Left lung (tissue), 10 donors: ENCODE measurements around the gene GPX4. TPM values are rescaled to one million over a fixed set of nuclear protein-coding genes. Genes with fewer than 3 reads are reported as not detected.
A peak's percentile ranks its signal among the peaks of the same experiment; 100 is the strongest.

ENCODE experiments used
- ATAC-seq: fragments of 200-7000 bp; cut with Tn5 transposase; one replicate; pipeline ENCODE4 v1.9.1; 2020; ENCODE audit warnings: moderate library complexity
- DNase-seq, 4 donors: peaks; one replicate each; pipeline ENCODE4 v3.0.0-alpha.2; 2013 to 2020
- H3K27ac ChIP-seq, 2 donors: fragments of 200-600 bp; sonication (generic) in 1 of 2; one replicate each; pipeline versions ENCODE4 v1.5.0 to v1.8.0; 2020 to 2021
- H3K27me3 ChIP-seq, 2 donors: fragments of 200-600 bp; sonication (generic) in 1 of 2; one replicate each; pipeline versions ENCODE4 v1.5.0 to v1.8.0; 2020 to 2021
- H3K36me3 ChIP-seq, 2 donors: fragments of 200-600 bp; sonication (generic) in 1 of 2; one replicate each; pipeline versions ENCODE4 v1.5.0 to v1.8.0; 2020 to 2021
- H3K4me1 ChIP-seq, 2 donors: fragments of 200-600 bp; one replicate each; pipeline ENCODE4 v1.8.0; 2021
- H3K4me3 ChIP-seq, 2 donors: fragments of 200-600 bp; sonication (generic) in 1 of 2; one replicate each; pipeline versions ENCODE4 v1.5.0 to v1.8.0; 2020 to 2021; ENCODE audit warnings: mild to moderate bottlenecking in 1 of 2
- H3K9me3 ChIP-seq, 2 donors: fragments of 200-600 bp; sonication (generic) in 1 of 2; one replicate each; pipeline versions ENCODE4 v1.5.0 to v1.8.0; 2020 to 2021
- CTCF ChIP-seq, 2 donors: fragments of 200-600 bp; sonication (generic) in 1 of 2; IDR thresholded peaks; one replicate each; pipeline versions ENCODE4 v1.5.0 to v1.8.0; 2021; ENCODE audit warnings: antibody characterized with exemption in 2 of 2
- intact Hi-C, 2 donors: fragments of 100-400 bp; cut with DNase I; formaldehyde crosslinking; loops; one replicate each; pipeline versions ENCODE4 v1.11.2 to v1.14.2; 2022
- polyA plus RNA-seq, 6 donors: library from polyadenylated mRNA; unstranded; fragments of 120-200 nt; gene quantifications; one replicate each; pipeline ENCODE4 v1.2.1, GENCODE V29; 2013; ENCODE audit not compliant: insufficient read length in 6 of 6
- total RNA-seq, 2 donors: library from RNA; stranded (reverse); fragmentation: NEBNext Ultra II Directional; extraction: Animal tissue kit (Norgen Biotek cat#: 25700); gene quantifications; one replicate each; pipeline ENCODE4 v1.2.1, GENCODE V29; 2021
- donor health status: DM: no; HTN: yes; CAD: no.
- donor health status: DM: no; HTN: no; CAD: no.

Gene GPX4
- total and polyA plus RNA-seq, 8 donors: 146 to 365 (median 213) TPM

DNA sequence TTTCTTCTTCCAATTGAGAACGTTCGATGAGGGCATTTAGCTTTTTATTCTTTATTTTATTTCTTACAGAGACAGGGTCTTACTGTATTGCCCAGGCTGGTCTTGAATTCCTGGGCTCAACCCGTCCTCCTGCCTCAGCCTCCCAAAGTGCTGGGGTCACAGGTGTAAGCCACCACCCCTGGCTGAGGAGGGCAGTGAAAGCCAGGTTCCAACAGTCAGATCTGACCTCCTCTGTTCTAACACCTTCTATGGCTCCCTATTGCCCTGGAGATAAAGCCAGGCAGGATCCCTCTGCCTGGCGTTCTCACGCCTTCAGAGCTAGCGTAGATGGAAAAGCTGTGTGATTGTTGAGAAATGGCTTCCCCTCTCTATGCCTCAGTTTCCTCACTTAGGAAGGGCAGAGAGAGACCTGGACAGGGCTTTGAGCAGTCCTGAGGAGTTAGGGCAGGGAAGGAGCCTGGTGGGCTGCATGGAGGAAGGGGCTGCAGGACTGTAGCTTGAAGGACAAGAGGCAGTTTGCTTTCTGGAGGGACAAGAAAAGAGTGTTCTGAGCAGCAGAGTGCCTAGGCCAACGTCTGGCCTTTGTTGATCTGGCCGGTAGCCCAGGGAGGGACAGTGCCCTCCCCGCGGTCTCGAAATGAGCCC lies 31.3 kb upstream of the GPX4 start:
- H3K4me3 ChIP-seq: no peak overlapping the region
- intact Hi-C loops: no loop called here
- H3K9me3 ChIP-seq: no peaks in the 10 kb centered on the region
- TF ChIP-seq CTCF (IDR thresholded peaks at IDR 0.05): no peak
- ATAC-seq: no peak
- H3K27ac ChIP-seq: peak overlapping the region in 1 of 2 donors; percentile 28
- H3K36me3 ChIP-seq: peaks cover 0 to 46% of the 10 kb centered on the region in 2 donors
- H3K27me3 ChIP-seq: peaks cover 6 to 35% of the 10 kb centered on the region in 2 donors
- H3K4me1 ChIP-seq: peaks cover 12 to 94% of the 10 kb centered on the region in 2 donors
- no peak for DNase-seq

GRCh38 chr19:1073063-1073955 lies 30.5 kb upstream of the GPX4 start:
- ATAC-seq: no peak
- Histone ChIP-seq H3K9me3 (no peaks in the 10 kb centered on the region), H3K4me3 (no peak overlapping the region), H3K4me1 (peaks cover 12 to 93% of the 10 kb centered on the region in 2 donors), H3K27ac (peak overlapping the region in 1 of 2 donors; percentile 28), H3K27me3 (peaks cover 6 to 29% of the 10 kb centered on the region in 2 donors), H3K36me3 (peaks cover 0 to 46% of the 10 kb centered on the region in 2 donors)
- no peak for DNase-seq
- no peak for TF ChIP-seq CTCF (IDR thresholded peaks at IDR 0.05)
- intact Hi-C loops: no loop called here

DNA sequence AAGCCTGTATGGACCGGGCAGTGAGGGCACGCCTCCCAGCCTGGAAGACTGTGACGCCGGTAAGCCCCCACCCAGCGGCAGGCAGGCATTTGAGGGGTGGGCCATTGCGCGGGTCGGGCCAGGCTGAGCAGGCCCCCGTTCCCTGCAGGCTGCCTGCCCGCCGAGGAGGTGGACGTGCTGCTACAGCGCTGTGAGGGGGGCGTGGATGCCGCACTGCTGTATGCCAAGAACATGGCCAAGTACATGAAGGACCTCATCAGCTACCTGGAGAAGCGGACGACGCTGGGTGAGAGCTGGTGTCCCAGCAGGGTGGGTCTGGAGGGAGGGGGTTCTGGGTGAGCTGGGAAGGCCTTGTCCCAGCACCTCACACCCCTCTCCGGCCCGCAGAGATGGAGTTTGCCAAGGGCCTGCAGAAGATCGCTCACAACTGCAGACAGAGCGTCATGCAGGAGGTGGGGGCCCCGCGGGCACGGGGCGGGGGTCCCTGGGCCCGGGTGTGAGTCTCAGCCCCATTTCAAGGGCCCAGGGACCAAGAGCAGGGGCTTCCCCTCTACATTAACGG lies 29.8 kb upstream of the GPX4 start:
- DNase-seq (peak in 1 of 4 donors; percentile 31), ATAC-seq (no peak)
- Histone ChIP-seq H3K27me3 (peaks cover 6 to 25% of the 10 kb centered on the region in 2 donors), H3K4me1 (peaks cover 12 to 86% of the 10 kb centered on the region in 2 donors), H3K27ac (peak overlapping the region; percentile 56 to 82), H3K4me3 (peak overlapping the region in 1 of 2 donors; percentile 30), H3K9me3 (no peaks in the 10 kb centered on the region), H3K36me3 (peaks cover 0 to 47% of the 10 kb centered on the region in 2 donors)
- intact Hi-C loops: no loop called here
- no peak for TF ChIP-seq CTCF (IDR thresholded peaks at IDR 0.05)

DNA sequence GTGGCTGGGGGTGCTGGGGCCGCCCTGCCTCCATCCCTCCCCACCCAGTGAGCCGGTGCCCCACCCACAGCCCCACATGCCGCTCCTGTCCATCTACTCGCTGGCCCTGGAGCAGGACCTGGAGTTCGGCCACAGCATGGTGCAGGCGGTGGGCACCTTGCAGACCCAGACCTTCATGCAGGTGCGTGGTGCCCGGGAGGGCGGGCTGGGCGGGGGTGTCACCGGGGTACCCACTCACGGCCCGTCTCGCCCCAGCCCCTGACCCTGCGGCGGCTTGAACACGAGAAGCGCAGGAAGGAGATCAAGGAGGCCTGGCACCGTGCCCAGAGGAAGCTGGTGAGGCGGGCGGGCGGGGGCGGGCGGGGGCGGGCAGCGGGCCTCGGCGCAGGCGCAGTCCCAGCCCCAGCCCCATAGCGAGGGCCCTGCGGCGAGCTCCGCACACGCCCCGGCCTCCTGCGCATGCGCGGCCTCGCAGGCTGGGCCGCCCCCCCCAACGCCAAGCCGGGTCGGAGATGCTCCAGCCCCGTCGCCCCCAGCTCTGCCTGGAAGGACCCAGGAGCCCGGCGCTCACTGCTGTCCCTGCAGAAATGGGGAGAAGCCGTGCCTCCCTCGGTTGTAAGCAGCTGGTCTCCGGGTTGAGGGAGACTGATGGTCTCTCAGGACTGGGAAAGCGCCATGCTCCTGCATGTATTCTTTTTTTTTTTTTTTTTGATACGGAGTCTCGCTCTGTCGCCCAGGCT lies 29.1 kb upstream of the GPX4 start:
- H3K4me1 ChIP-seq: peaks cover 12 to 79% of the 10 kb centered on the region in 2 donors
- intact Hi-C loops: no loop called here
- no peak for TF ChIP-seq CTCF (IDR thresholded peaks at IDR 0.05)
- DNase-seq: peak in 3 of 4 donors; percentile 58 to 97 (median 93)
- H3K36me3 ChIP-seq: peaks cover 0 to 54% of the 10 kb centered on the region in 2 donors
- peak overlapping the region; percentile 59 to 82 for H3K27ac ChIP-seq
- H3K9me3 ChIP-seq: no peaks in the 10 kb centered on the region
- H3K4me3 ChIP-seq: peak overlapping the region in 1 of 2 donors; percentile 30
- ATAC-seq: peak; percentile 75
- peaks cover 6 to 18% of the 10 kb centered on the region in 2 donors for H3K27me3 ChIP-seq
